DOHH2 (cell line): ENCODE results near the gene HAPLN3.

Experiments used
- EZH2phosphoT487 ChIP-seq: fragments of 200-600 bp; sonication (generic); IDR thresholded peaks from 2 replicates; pipeline ENCODE4 v1.6.1; 2017; ENCODE audit warnings: borderline replicate concordance, mild to moderate bottlenecking, antibody characterized with exemption, low read length, moderate library complexity, mixed read lengths
- TF ChIP-seq, protein P1 (sequence below): fragments of 200-600 bp; sonication (generic); IDR thresholded peaks from one replicate; pipeline ENCODE4 v1.5.1; 2014; ENCODE audit warnings: antibody characterized with exemption, mild to moderate bottlenecking, low read depth, low read length; ENCODE audit not compliant: poor library complexity, severe bottlenecking

GRCh38 chr15:88901508-88902220 lies 6.3 kb upstream of the HAPLN3 start:
- TF ChIP-seq, protein P1, sequence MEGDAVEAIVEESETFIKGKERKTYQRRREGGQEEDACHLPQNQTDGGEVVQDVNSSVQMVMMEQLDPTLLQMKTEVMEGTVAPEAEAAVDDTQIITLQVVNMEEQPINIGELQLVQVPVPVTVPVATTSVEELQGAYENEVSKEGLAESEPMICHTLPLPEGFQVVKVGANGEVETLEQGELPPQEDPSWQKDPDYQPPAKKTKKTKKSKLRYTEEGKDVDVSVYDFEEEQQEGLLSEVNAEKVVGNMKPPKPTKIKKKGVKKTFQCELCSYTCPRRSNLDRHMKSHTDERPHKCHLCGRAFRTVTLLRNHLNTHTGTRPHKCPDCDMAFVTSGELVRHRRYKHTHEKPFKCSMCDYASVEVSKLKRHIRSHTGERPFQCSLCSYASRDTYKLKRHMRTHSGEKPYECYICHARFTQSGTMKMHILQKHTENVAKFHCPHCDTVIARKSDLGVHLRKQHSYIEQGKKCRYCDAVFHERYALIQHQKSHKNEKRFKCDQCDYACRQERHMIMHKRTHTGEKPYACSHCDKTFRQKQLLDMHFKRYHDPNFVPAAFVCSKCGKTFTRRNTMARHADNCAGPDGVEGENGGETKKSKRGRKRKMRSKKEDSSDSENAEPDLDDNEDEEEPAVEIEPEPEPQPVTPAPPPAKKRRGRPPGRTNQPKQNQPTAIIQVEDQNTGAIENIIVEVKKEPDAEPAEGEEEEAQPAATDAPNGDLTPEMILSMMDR = no peak
- no peak for TF ChIP-seq EZH2phosphoT487
